ENCODE data around the gene PCGF1. TPM values are rescaled to one million over a fixed set of nuclear protein-coding genes. Genes with fewer than 3 reads are reported as not detected.

Gene PCGF1
- total and polyA plus RNA-seq, 2 of the 13 experiments (the other 11 are each of a cell fraction or from before 2014, with no cell fraction given): 20.4 to 22.6 TPM

DNA sequence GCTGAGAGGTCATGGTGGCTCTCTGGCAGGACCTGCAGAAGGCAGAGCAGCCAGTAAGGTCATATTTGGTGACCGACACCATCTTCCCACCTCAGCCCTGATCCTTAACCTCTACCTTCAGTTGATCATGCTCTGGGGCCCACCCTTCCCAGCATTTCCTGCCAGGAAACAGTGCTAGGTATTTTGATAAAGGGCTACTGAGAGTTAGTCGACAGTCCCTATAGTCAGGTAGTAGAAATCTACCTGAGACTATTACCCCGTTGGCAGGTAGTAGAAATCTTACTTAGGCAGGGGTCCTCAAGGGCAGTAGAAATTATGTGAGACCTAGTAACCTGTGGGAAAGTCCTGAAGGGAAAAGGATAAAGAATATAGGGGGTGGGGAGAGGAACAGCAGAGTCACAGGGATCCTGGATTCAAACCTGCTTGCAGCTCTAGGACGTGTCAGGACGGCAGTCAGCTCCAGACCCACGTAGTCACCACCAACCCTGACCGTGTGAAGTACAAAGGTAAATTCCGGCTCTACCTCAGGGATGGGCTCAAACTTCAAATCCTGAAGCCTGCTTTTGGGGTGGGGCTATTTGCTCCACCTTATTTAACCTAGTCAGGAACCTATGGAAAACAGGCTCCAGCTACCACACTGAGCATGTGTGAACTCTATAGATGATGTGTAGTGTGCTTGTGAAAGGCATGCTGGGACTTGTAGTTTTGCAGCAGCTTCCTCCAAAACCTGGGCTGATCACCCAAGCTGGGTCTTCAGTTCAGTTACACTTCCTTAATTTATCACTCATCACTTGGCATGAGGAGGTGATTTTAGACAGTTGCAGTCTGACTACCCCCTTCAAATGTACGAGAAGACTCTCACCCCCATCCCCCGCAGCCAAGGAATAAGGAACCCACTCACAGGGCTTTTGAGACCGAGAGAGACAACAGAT, 18.5 kb upstream of the PCGF1 start, which contains the start of gene DQX1 (continued):
- TF ChIP-seq, protein P1, sequence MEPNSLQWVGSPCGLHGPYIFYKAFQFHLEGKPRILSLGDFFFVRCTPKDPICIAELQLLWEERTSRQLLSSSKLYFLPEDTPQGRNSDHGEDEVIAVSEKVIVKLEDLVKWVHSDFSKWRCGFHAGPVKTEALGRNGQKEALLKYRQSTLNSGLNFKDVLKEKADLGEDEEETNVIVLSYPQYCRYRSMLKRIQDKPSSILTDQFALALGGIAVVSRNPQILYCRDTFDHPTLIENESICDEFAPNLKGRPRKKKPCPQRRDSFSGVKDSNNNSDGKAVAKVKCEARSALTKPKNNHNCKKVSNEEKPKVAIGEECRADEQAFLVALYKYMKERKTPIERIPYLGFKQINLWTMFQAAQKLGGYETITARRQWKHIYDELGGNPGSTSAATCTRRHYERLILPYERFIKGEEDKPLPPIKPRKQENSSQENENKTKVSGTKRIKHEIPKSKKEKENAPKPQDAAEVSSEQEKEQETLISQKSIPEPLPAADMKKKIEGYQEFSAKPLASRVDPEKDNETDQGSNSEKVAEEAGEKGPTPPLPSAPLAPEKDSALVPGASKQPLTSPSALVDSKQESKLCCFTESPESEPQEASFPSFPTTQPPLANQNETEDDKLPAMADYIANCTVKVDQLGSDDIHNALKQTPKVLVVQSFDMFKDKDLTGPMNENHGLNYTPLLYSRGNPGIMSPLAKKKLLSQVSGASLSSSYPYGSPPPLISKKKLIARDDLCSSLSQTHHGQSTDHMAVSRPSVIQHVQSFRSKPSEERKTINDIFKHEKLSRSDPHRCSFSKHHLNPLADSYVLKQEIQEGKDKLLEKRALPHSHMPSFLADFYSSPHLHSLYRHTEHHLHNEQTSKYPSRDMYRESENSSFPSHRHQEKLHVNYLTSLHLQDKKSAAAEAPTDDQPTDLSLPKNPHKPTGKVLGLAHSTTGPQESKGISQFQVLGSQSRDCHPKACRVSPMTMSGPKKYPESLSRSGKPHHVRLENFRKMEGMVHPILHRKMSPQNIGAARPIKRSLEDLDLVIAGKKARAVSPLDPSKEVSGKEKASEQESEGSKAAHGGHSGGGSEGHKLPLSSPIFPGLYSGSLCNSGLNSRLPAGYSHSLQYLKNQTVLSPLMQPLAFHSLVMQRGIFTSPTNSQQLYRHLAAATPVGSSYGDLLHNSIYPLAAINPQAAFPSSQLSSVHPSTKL (CRISPR knock-in tag; IDR thresholded peaks at IDR 0.05): peak; percentile 69; the same call in 1 of the 2 replicates
- TF ChIP-seq MEIS1 (CRISPR knock-in tag; IDR thresholded peaks at IDR 0.05; ENCODE audit: borderline replicate concordance) (no peak), BRD4 (CRISPR knock-in tag; IDR thresholded peaks at IDR 0.05) (0 out of 2 replicates have a peak, but pooled peaks have one; percentile 41), HCFC1 (IDR thresholded peaks at IDR 0.05; ENCODE audit: low read depth, low read length) (peak; percentile 92), ZSCAN9 (CRISPR knock-in tag; IDR thresholded peaks at IDR 0.05; ENCODE audit: borderline replicate concordance) (peak; percentile 87), PAWR (CRISPR knock-in tag; IDR thresholded peaks at IDR 0.05; ENCODE audit: borderline replicate concordance) (no peak), CHCHD3 (CRISPR knock-in tag; IDR thresholded peaks at IDR 0.05) (no peak), ZBTB3 (CRISPR knock-in tag; IDR thresholded peaks at IDR 0.05; ENCODE audit: borderline replicate concordance, low read depth) (0 out of 2 replicates have a peak, but pooled peaks have one; percentile 29), ZNF713 (CRISPR knock-in tag; IDR thresholded peaks at IDR 0.05) (no peak), SATB2 (CRISPR knock-in tag; IDR thresholded peaks at IDR 0.05) (no peak), ZNF75D (CRISPR knock-in tag; IDR thresholded peaks at IDR 0.05; ENCODE audit: borderline replicate concordance) (no peak), ASH2L (IDR thresholded peaks at IDR 0.05; ENCODE audit: insufficient read length, low read depth, low read length) (peak; percentile 47), YEATS4 (CRISPR knock-in tag; IDR thresholded peaks at IDR 0.05; ENCODE audit: borderline replicate concordance) (peak; percentile 87), NR2F1 (CRISPR knock-in tag; IDR thresholded peaks at IDR 0.05) (no peak), NFKB2 (CRISPR knock-in tag; IDR thresholded peaks at IDR 0.05; ENCODE audit: borderline replicate concordance) (no peak), NFE2L1 (CRISPR knock-in tag; IDR thresholded peaks at IDR 0.05; ENCODE audit: borderline replicate concordance) (no peak)
- TF ChIP-seq, protein P2, sequence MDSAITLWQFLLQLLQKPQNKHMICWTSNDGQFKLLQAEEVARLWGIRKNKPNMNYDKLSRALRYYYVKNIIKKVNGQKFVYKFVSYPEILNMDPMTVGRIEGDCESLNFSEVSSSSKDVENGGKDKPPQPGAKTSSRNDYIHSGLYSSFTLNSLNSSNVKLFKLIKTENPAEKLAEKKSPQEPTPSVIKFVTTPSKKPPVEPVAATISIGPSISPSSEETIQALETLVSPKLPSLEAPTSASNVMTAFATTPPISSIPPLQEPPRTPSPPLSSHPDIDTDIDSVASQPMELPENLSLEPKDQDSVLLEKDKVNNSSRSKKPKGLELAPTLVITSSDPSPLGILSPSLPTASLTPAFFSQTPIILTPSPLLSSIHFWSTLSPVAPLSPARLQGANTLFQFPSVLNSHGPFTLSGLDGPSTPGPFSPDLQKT (CRISPR knock-in tag; IDR thresholded peaks at IDR 0.05; ENCODE audit: borderline replicate concordance): no peak
- TF ChIP-seq, protein P3, sequence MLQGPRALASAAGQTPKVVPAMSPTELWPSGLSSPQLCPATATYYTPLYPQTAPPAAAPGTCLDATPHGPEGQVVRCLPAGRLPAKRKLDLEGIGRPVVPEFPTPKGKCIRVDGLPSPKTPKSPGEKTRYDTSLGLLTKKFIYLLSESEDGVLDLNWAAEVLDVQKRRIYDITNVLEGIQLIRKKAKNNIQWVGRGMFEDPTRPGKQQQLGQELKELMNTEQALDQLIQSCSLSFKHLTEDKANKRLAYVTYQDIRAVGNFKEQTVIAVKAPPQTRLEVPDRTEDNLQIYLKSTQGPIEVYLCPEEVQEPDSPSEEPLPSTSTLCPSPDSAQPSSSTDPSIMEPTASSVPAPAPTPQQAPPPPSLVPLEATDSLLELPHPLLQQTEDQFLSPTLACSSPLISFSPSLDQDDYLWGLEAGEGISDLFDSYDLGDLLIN (CRISPR knock-in tag; IDR thresholded peaks at IDR 0.05; ENCODE audit: borderline replicate concordance): no peak
- TF ChIP-seq, protein P4, sequence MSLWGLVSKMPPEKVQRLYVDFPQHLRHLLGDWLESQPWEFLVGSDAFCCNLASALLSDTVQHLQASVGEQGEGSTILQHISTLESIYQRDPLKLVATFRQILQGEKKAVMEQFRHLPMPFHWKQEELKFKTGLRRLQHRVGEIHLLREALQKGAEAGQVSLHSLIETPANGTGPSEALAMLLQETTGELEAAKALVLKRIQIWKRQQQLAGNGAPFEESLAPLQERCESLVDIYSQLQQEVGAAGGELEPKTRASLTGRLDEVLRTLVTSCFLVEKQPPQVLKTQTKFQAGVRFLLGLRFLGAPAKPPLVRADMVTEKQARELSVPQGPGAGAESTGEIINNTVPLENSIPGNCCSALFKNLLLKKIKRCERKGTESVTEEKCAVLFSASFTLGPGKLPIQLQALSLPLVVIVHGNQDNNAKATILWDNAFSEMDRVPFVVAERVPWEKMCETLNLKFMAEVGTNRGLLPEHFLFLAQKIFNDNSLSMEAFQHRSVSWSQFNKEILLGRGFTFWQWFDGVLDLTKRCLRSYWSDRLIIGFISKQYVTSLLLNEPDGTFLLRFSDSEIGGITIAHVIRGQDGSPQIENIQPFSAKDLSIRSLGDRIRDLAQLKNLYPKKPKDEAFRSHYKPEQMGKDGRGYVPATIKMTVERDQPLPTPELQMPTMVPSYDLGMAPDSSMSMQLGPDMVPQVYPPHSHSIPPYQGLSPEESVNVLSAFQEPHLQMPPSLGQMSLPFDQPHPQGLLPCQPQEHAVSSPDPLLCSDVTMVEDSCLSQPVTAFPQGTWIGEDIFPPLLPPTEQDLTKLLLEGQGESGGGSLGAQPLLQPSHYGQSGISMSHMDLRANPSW (CRISPR knock-in tag; IDR thresholded peaks at IDR 0.05; ENCODE audit: borderline replicate concordance): no peak
